Lung (tissue), 12 donors: ENCODE data around the gene CCNL2. TPM values are rescaled to one million over a fixed set of nuclear protein-coding genes. Genes with fewer than 3 reads are reported as not detected.

Source experiments
- ATAC-seq: fragments of 200-7000 bp; cut with Tn5 transposase; one replicate; pipeline ENCODE4 v1.9.1; 2020; ENCODE audit warnings: moderate number of reproducible peaks; ENCODE audit not compliant: insufficient read depth, low FRiP score
- DNase-seq, 3 donors: peaks; one replicate each; pipeline ENCODE4 v3.0.0-alpha.2; 2013 to 2017
- H3K27ac ChIP-seq, 2 donors: one replicate each; pipeline ENCODE4 v1.5.1; 2013; ENCODE audit warnings: mild to moderate bottlenecking in 2 of 2, moderate library complexity in 2 of 2, control low read depth in 1 of 2, inconsistent platforms in 1 of 2, low read depth in 1 of 2, low read length in 1 of 2
- H3K27me3 ChIP-seq, 3 donors: one replicate each; pipeline ENCODE4 v1.5.1; 2013; ENCODE audit warnings: low read length in 2 of 3; ENCODE audit not compliant: control insufficient read depth in 3 of 3, insufficient read depth in 3 of 3
- H3K36me3 ChIP-seq, 4 donors: one replicate each; pipeline ENCODE4 v1.5.1; 2013; ENCODE audit warnings: low read length in 4 of 4, mild to moderate bottlenecking in 1 of 4, moderate library complexity in 1 of 4; ENCODE audit not compliant: control insufficient read depth in 4 of 4, insufficient read depth in 4 of 4
- H3K4me1 ChIP-seq, 5 donors: one replicate each; pipeline ENCODE4 v1.5.1; 2013; ENCODE audit warnings: low read length in 5 of 5, mild to moderate bottlenecking in 2 of 5, moderate library complexity in 1 of 5; ENCODE audit not compliant: control insufficient read depth in 5 of 5, insufficient read depth in 5 of 5
- H3K4me3 ChIP-seq: one replicate; pipeline ENCODE4 v1.5.1; 2013; ENCODE audit warnings: mild to moderate bottlenecking, control low read depth, moderate library complexity
- H3K9ac ChIP-seq, 2 donors: one replicate each; pipeline ENCODE4 v1.5.1; 2013; ENCODE audit warnings: low read length in 2 of 2, control low read depth in 1 of 2; ENCODE audit not compliant: insufficient read depth in 1 of 2
- H3K9me3 ChIP-seq, 4 donors: one replicate each; pipeline ENCODE4 v1.5.1; 2013; ENCODE audit warnings: low read length in 3 of 4, mild to moderate bottlenecking in 1 of 4, moderate library complexity in 1 of 4; ENCODE audit not compliant: control insufficient read depth in 4 of 4, insufficient read depth in 3 of 4
- CTCF ChIP-seq: IDR thresholded peaks from 2 replicates; pipeline ENCODE4 v1.5.1; 2012; ENCODE audit warnings: mild to moderate bottlenecking; ENCODE audit errors: control extremely low read depth, extremely low read depth
- WGBS, 2 donors: extraction: QIAGEN DNeasy Blood & Tissue Kit; methylation state at CpG; one replicate each; pipeline ENCODE4 v1.1.7; 2013; 5-methylcytosine and 5-hydroxymethylcytosine counted together
- polyA plus RNA-seq, 2 donors: library from polyadenylated mRNA; stranded (reverse); fragments of 200-250 nt; gene quantifications; one replicate each; pipeline ENCODE4 v1.2.1, GENCODE V29; 2013
- total RNA-seq, 2 donors: library from RNA; depleted of rRNA in 1 of 2; stranded (reverse); fragments of >200 nt in 1 of 2; gene quantifications; one replicate each; pipeline ENCODE4 v1.2.1, GENCODE V29; 2014 to 2021
- donor health status: control.
- donor health status: control.
- donor health status: Bipolar disorder and iron deficiency.
- donor health status: healthy.
- donor health status: DM: yes; HTN: yes; CAD: no.

Gene CCNL2
- total and polyA plus RNA-seq, 4 donors, result 97.9 to 385 (median 193) TPM

- TF ChIP-seq CTCF, result no peak
- 16 to 23% methylated on average over 17 to 18 of the region's 18 CpGs for WGBS, 2 donors
- peaks cover 0 to 4% (median 0%) of the 10 kb centered on the region in 3 donors for H3K27me3 ChIP-seq
- peak overlapping the region; percentile 37 for H3K4me3 ChIP-seq
- peaks cover 0 to 39% (median 11%) of the 10 kb centered on the region in 5 donors for H3K4me1 ChIP-seq
- H3K9ac ChIP-seq, result peak overlapping the region; percentile 55 to 86
- DNase-seq (peak in 1 of 3 donors; percentile 79), ATAC-seq (no peak)
- H3K36me3 ChIP-seq, result peaks cover 0 to 8% (median 2%) of the 10 kb centered on the region in 4 donors
- peak overlapping the region; percentile 21 to 79 for H3K27ac ChIP-seq
- peaks cover 0 to 5% (median 0%) of the 10 kb centered on the region in 4 donors for H3K9me3 ChIP-seq
These were observed 41.2 kb downstream of the CCNL2 start for GRCh38 chr1:1357871-1358432.

- H3K4me1 ChIP-seq, result peaks cover 0 to 44% (median 9%) of the 10 kb centered on the region in 5 donors
These were observed 42.2 kb downstream of the CCNL2 start for GRCh38 chr1:1356796-1357401.

GRCh38 chr1:1356166-1356795 is 42.9 kb downstream of the CCNL2 start:
- ATAC-seq (no peak), DNase-seq (no peak)
- WGBS, 2 donors, result 34 to 46% methylated on average over 6 to 8 of the region's 8 CpGs
- Histone ChIP-seq H3K9me3 (peaks cover 0 to 5% (median 0%) of the 10 kb centered on the region in 4 donors), H3K4me1 (peaks cover 0 to 46% (median 9%) of the 10 kb centered on the region in 5 donors), H3K27me3 (peaks cover 0 to 4% (median 0%) of the 10 kb centered on the region in 3 donors), H3K9ac (no peak overlapping the region), H3K27ac (peak overlapping the region in 1 of 2 donors; percentile 74), H3K36me3 (peaks cover 0 to 14% (median 5%) of the 10 kb centered on the region in 4 donors), H3K4me3 (no peak overlapping the region)
- TF ChIP-seq CTCF, result no peak

More at GRCh38 chr1:1356796-1357401, 42.2 kb downstream of the CCNL2 start:
- no peak for ATAC-seq
- peak overlapping the region in 1 of 2 donors; percentile 74 for H3K27ac ChIP-seq
- DNase-seq, result peak; percentile 48 to 65 (median 60)
- no peak for TF ChIP-seq CTCF
- H3K4me3 ChIP-seq, result peak overlapping the region; percentile 23
- peaks cover 0 to 14% (median 5%) of the 10 kb centered on the region in 4 donors for H3K36me3 ChIP-seq
- 31 to 62% methylated on average over 26 of the region's 26 CpGs for whole genome bisulfite sequencing, 2 donors
- peaks cover 0 to 5% (median 0%) of the 10 kb centered on the region in 4 donors for H3K9me3 ChIP-seq
- H3K27me3 ChIP-seq, result peaks cover 0 to 4% (median 0%) of the 10 kb centered on the region in 3 donors
- H3K9ac ChIP-seq, result peak overlapping the region; percentile 55 to 86
